ENCODE measurements around the gene TUBA1C. TPM values are rescaled to one million over a fixed set of nuclear protein-coding genes. Genes with fewer than 3 reads are reported as not detected.

TUBA1C gene
- polyA plus RNA-seq, 1 experiment = 947 TPM

GRCh38 chr12:49294804-49295081 lies 29.9 kb downstream of the TUBA1C start:
- Histone ChIP-seq H3K27me3 (ENCODE audit: control insufficient read depth, insufficient read depth, low read length) (peaks cover 56% of the 10 kb centered on the region), H3K9me3 (ENCODE audit: control insufficient read depth, insufficient read depth, low read length) (no peaks in the 10 kb centered on the region; the same call in 1 of the 2 replicates), H3K4me3 (ENCODE audit: low read depth, low read length) (no peak overlapping the region), H3K27ac (ENCODE audit: low read depth, low read length) (no peak overlapping the region)
- POLR2A ChIA-PET = interaction anchor here (0.6 to 1.4 kb wide), 3 partner anchors 28 to 135 kb away, joined by 3 to 7 read pairs (median 3); partner anchors contain the start of gene TROAP
- DNase-seq (ENCODE audit: low read depth, low spot score) = no peak
- CTCF ChIA-PET = interaction anchor here (0.6 to 3.1 kb wide), 5 partner anchors 9 to 286 kb away, joined by 3 to 13 read pairs (median 3); no protein-coding TSS in a partner anchor
- no peak for TF ChIP-seq CTCF (IDR thresholded peaks at IDR 0.05; ENCODE audit: low read depth, low read length)

GRCh38 chr12:49295082-49295936 lies 30.4 kb downstream of the TUBA1C start, which contains the start of gene PRPH:
TSS of gene PRPH (plus strand) at chr12:49295147. CDS start at chr12:49295201, 54 bp downstream.
- Histone ChIP-seq H3K27ac (ENCODE audit: low read depth, low read length) (no peak within 1 kb of the TSS), H3K4me3 (ENCODE audit: low read depth, low read length) (no peak within 1 kb of the TSS), H3K27me3 (ENCODE audit: control insufficient read depth, insufficient read depth, low read length) (peaks cover 56% of the 10 kb centered on the region), H3K9me3 (ENCODE audit: control insufficient read depth, insufficient read depth, low read length) (no peaks in the 10 kb centered on the region; the same call in 1 of the 2 replicates)
- POLR2A ChIA-PET = interaction anchor here (0.8 to 1.4 kb wide), 3 partner anchors 18 to 53 kb away, joined by 3 read pairs; partner anchors contain the start of gene TROAP
- CTCF ChIA-PET = interaction anchor here (0.6 to 3.1 kb wide), 7 partner anchors 9 to 285 kb away, joined by 3 to 13 read pairs (median 3); no protein-coding TSS in a partner anchor
- no peak for DNase-seq (ENCODE audit: low read depth, low spot score)
- TF ChIP-seq CTCF (IDR thresholded peaks at IDR 0.05; ENCODE audit: low read depth, low read length) = no peak

- peaks cover 56% of the 10 kb centered on the region for H3K27me3 ChIP-seq (ENCODE audit: control insufficient read depth, insufficient read depth, low read length)
- POLR2A ChIA-PET = interaction anchor here (0.8 to 1.4 kb wide), 3 partner anchors 19 to 52 kb away, joined by 3 read pairs; partner anchors contain the start of gene TROAP
- no peaks in the 10 kb centered on the region; the same call in 1 of the 2 replicates for H3K9me3 ChIP-seq (ENCODE audit: control insufficient read depth, insufficient read depth, low read length)
- peak; percentile 65 for TF ChIP-seq CTCF (IDR thresholded peaks at IDR 0.05; ENCODE audit: low read depth, low read length)
- H3K27ac ChIP-seq (ENCODE audit: low read depth, low read length) = no peak overlapping the region
- H3K4me3 ChIP-seq (ENCODE audit: low read depth, low read length) = no peak overlapping the region
- CTCF ChIA-PET = interaction anchor here (0.6 to 1.2 kb wide), 5 partner anchors 63 to 304 kb away, joined by 3 to 5 read pairs (median 3); no protein-coding TSS in a partner anchor
- no peak for DNase-seq (ENCODE audit: low read depth, low spot score)
Observed at GRCh38 chr12:49296034-49296835, 31.4 kb downstream of the TUBA1C start.

- TF ChIP-seq CTCF (IDR thresholded peaks at IDR 0.05; ENCODE audit: low read depth, low read length) = no peak
- Histone ChIP-seq H3K27me3 (ENCODE audit: control insufficient read depth, insufficient read depth, low read length) (peaks cover 56% of the 10 kb centered on the region), H3K9me3 (ENCODE audit: control insufficient read depth, insufficient read depth, low read length) (no peaks in the 10 kb centered on the region; the same call in 1 of the 2 replicates), H3K4me3 (ENCODE audit: low read depth, low read length) (no peak overlapping the region), H3K27ac (ENCODE audit: low read depth, low read length) (no peak overlapping the region)
- CTCF ChIA-PET = interaction anchor here (0.6 to 1.2 kb wide), 4 partner anchors 8 to 304 kb away, joined by 3 to 6 read pairs (median 4); partner anchors contain the start of gene TROAP
- DNase-seq (ENCODE audit: low read depth, low spot score) = no peak
- POLR2A ChIA-PET = no interaction called here
Observed at GRCh38 chr12:49296836-49297694, 32.2 kb downstream of the TUBA1C start.
